H9 (cell line): ENCODE results near the gene NMUR1. TPM values are rescaled to one million over a fixed set of nuclear protein-coding genes. Genes with fewer than 3 reads are reported as not detected.
"Not testable (repeated sequence)": the region's sequence is repeated elsewhere in the genome, so short reads cannot be mapped to it uniquely, and the experiment has no call there.

Source experiments
- DNase-seq: peaks from one replicate; pipeline ENCODE4 v3.0.0-alpha.2; 2017
- H2AFZ ChIP-seq: one replicate; pipeline ENCODE4 v1.6.1; 2013; ENCODE audit warnings: mild to moderate bottlenecking, low read length, control low read depth, moderate library complexity
- H2AK5ac ChIP-seq: 2 replicates; pipeline ENCODE4 v1.6.1; 2013; ENCODE audit warnings: low read length, control low read depth, mixed read lengths; ENCODE audit not compliant: insufficient read length
- H2BK120ac ChIP-seq: one replicate; pipeline ENCODE4 v1.6.1; 2013; ENCODE audit warnings: low read depth, mild to moderate bottlenecking, low read length, control low read depth, inconsistent platforms; ENCODE audit not compliant: poor library complexity, severe bottlenecking
- H2BK12ac ChIP-seq: 2 replicates; pipeline ENCODE4 v1.6.1; 2013; ENCODE audit warnings: low read length, control low read depth, mixed read lengths, low read depth; ENCODE audit not compliant: insufficient read length
- H2BK15ac ChIP-seq: 2 replicates; pipeline ENCODE4 v1.6.1; 2013; ENCODE audit warnings: low read depth, low read length, control low read depth
- H2BK20ac ChIP-seq: one replicate; pipeline ENCODE4 v1.6.1; 2013; ENCODE audit warnings: low read depth, mild to moderate bottlenecking, low read length, control low read depth, inconsistent platforms; ENCODE audit not compliant: poor library complexity, severe bottlenecking
- H2BK5ac ChIP-seq: 2 replicates; pipeline ENCODE4 v1.6.1; 2013; ENCODE audit warnings: low read length, control low read depth, mixed read lengths; ENCODE audit not compliant: insufficient read length
- H3K14ac ChIP-seq: 2 replicates; pipeline ENCODE4 v1.6.1; 2013; ENCODE audit warnings: low read length, control low read depth; ENCODE audit not compliant: insufficient read depth
- H3K18ac ChIP-seq: 2 replicates; pipeline ENCODE4 v1.6.1; 2013; ENCODE audit warnings: low read depth, mild to moderate bottlenecking, mixed read lengths, low read length, control low read depth; ENCODE audit not compliant: insufficient read length
- H3K23ac ChIP-seq: 2 replicates; pipeline ENCODE4 v1.6.1; 2013; ENCODE audit warnings: low read length, control low read depth, mixed read lengths, low read depth; ENCODE audit not compliant: insufficient read length
- H3K23me2 ChIP-seq: 2 replicates; pipeline ENCODE4 v1.6.1; 2013; ENCODE audit warnings: low read depth, mild to moderate bottlenecking, mixed read lengths, low read length, control low read depth; ENCODE audit not compliant: insufficient read length, poor library complexity, severe bottlenecking
- H3K27ac ChIP-seq: 2 replicates; pipeline ENCODE4 v1.5.1; 2013; ENCODE audit warnings: low read length, control low read depth, mixed read lengths, low read depth; ENCODE audit not compliant: insufficient read length
- H3K27me3 ChIP-seq: 2 replicates; pipeline ENCODE4 v1.6.1; 2013; ENCODE audit warnings: low read length, control low read depth, inconsistent platforms; ENCODE audit not compliant: insufficient read depth
- H3K4ac ChIP-seq: 2 replicates; pipeline ENCODE4 v1.6.1; 2013; ENCODE audit warnings: low read depth, mild to moderate bottlenecking, control low read depth, inconsistent platforms, low read length, moderate library complexity
- H3K4me1 ChIP-seq: 2 replicates; pipeline ENCODE4 v1.6.1; 2013; ENCODE audit warnings: low read length, control low read depth, inconsistent platforms; ENCODE audit not compliant: insufficient read depth
- H3K4me2 ChIP-seq: 2 replicates; pipeline ENCODE4 v1.6.1; 2013; ENCODE audit warnings: low read length, control low read depth, mixed read lengths; ENCODE audit not compliant: insufficient read length, insufficient read depth
- H3K56ac ChIP-seq: 2 replicates; pipeline ENCODE4 v1.6.1; 2013; ENCODE audit warnings: low read depth, mild to moderate bottlenecking, mixed read lengths, low read length, control low read depth; ENCODE audit not compliant: insufficient read length
- H3K79me1 ChIP-seq: 2 replicates; pipeline ENCODE4 v1.6.1; 2013; ENCODE audit warnings: low read depth, mild to moderate bottlenecking, moderate library complexity, low read length, control low read depth, inconsistent platforms; ENCODE audit not compliant: insufficient read depth, poor library complexity, severe bottlenecking
- H3K79me2 ChIP-seq: 2 replicates; pipeline ENCODE4 v1.6.1; 2013; ENCODE audit warnings: low read length, control low read depth, inconsistent platforms; ENCODE audit not compliant: insufficient read depth
- H3K9ac ChIP-seq: 2 replicates; pipeline ENCODE4 v1.6.1; 2013; ENCODE audit warnings: low read length, control low read depth, mixed read lengths; ENCODE audit not compliant: insufficient read length; ENCODE audit errors: extremely low read depth
- H3K9me3 ChIP-seq: one replicate; pipeline ENCODE4 v1.6.1; 2013; ENCODE audit warnings: low read depth, low read length, inconsistent platforms; ENCODE audit not compliant: control insufficient read depth
- H3T11ph ChIP-seq: one replicate; pipeline ENCODE4 v1.6.1; 2013; ENCODE audit warnings: mild to moderate bottlenecking, low read length, control low read depth, inconsistent platforms
- H4K20me1 ChIP-seq: one replicate; pipeline ENCODE4 v1.6.1; 2013; ENCODE audit not compliant: control insufficient read depth, insufficient read length, insufficient read depth
- H4K5ac ChIP-seq: 2 replicates; pipeline ENCODE4 v1.6.1; 2013; ENCODE audit warnings: low read depth, mild to moderate bottlenecking, mixed read lengths, low read length, control low read depth; ENCODE audit not compliant: insufficient read length
- H4K8ac ChIP-seq: replicated peaks from 2 replicates; pipeline ENCODE4 v1.6.1; 2013; ENCODE audit warnings: low read length, control low read depth, mixed read lengths, low read depth; ENCODE audit not compliant: insufficient read length
- H4K91ac ChIP-seq: 2 replicates; pipeline ENCODE4 v1.6.1; 2013; ENCODE audit warnings: low read depth, mild to moderate bottlenecking, moderate library complexity, mixed read lengths, low read length, control low read depth; ENCODE audit not compliant: insufficient read length
- H3K27ac Mint-ChIP-seq, 3 experiments: 2 replicates in 2 of 3; 3 replicates in 1 of 3; pipeline ENCODE4 v1.8.0; 2020 to 2021; ENCODE audit warnings: mixed read lengths in 3 of 3, mild to moderate bottlenecking in 1 of 3, moderate library complexity in 1 of 3
- H3K27me3 Mint-ChIP-seq: 2 replicates; pipeline ENCODE4 v1.8.0; 2021; ENCODE audit warnings: low read depth, mild to moderate bottlenecking, moderate library complexity, mixed read lengths
- H3K36me3 Mint-ChIP-seq, 3 experiments: 2 replicates in 2 of 3; 3 replicates in 1 of 3; pipeline ENCODE4 v1.8.0; 2020 to 2021; ENCODE audit warnings: low read depth in 3 of 3, mixed read lengths in 3 of 3; ENCODE audit not compliant: insufficient read depth in 1 of 3
- H3K4me1 Mint-ChIP-seq, 2 experiments: 2 replicates each; pipeline ENCODE4 v1.8.0; 2020; ENCODE audit warnings: mixed read lengths in 2 of 2
- H3K4me3 Mint-ChIP-seq, 2 experiments: 2 replicates in 1 of 2; 3 replicates in 1 of 2; pipeline ENCODE4 v1.8.0; 2020 to 2021; ENCODE audit warnings: mild to moderate bottlenecking in 2 of 2, mixed read lengths in 2 of 2, moderate library complexity in 1 of 2
- H3K9me3 Mint-ChIP-seq, 2 experiments: 2 replicates in 1 of 2; 3 replicates in 1 of 2; pipeline ENCODE4 v1.8.0; 2020; ENCODE audit warnings: mild to moderate bottlenecking in 2 of 2, mixed read lengths in 2 of 2, moderate library complexity in 1 of 2
- CTCF ChIP-seq: fragments of 200-600 bp; sonication (generic); conservative IDR thresholded peaks from 3 replicates; pipeline ENCODE4 v1.8.0; 2021; ENCODE audit warnings: antibody characterized with exemption, mild to moderate bottlenecking
- WGBS: extraction: QIAGEN DNeasy Blood & Tissue Kit; methylation state at CpG from one replicate; pipeline ENCODE4 v1.1.7; 2013; ENCODE audit warnings: missing lambda C conversion rate, low lambda C conversion rate, mixed read lengths; ENCODE audit not compliant: insufficient read length; ENCODE audit errors: extremely low coverage; 5-methylcytosine and 5-hydroxymethylcytosine counted together
- total RNA-seq: library from RNA; stranded (reverse); gene quantifications from 2 replicates; pipeline ENCODE4 v1.2.1, GENCODE V29; 2021

The NMUR1 gene
- total RNA-seq, 1 experiment from 2014 or later, result 0.20 TPM

GRCh38 chr2:231579560-231579959, 49.3 kb upstream of the NMUR1 start:
- H3K4me2 ChIP-seq, result no peak overlapping the region
- TF ChIP-seq CTCF, result no peak
- H4K91ac ChIP-seq, result no peak overlapping the region
- no peaks in the 10 kb centered on the region; the same call in none of the 2 replicates for H3K27me3 Mint-ChIP-seq
- H2BK5ac ChIP-seq, result no peak overlapping the region
- peaks cover 8 to 12% (median 8%) of the 10 kb centered on the region in 3 experiments for H3K36me3 Mint-ChIP-seq
- no peak overlapping the region for H3K9ac ChIP-seq
- no peaks in the 10 kb centered on the region for H3K23me2 ChIP-seq
- H3K9me3 Mint-ChIP-seq, result peaks cover 7 to 8% of the 10 kb centered on the region in 2 experiments
- no peak overlapping the region for H3K27ac ChIP-seq
- H3T11ph ChIP-seq, result no peak overlapping the region
- H3K9me3 ChIP-seq, result no peaks in the 10 kb centered on the region
- no peak overlapping the region for H2AFZ ChIP-seq
- 95% methylated on average over 1 of the region's 3 CpGs for WGBS
- no peak overlapping the region for H3K4ac ChIP-seq
- H2BK20ac ChIP-seq, result no peak overlapping the region
- no peak overlapping the region for H2BK120ac ChIP-seq
- no peak overlapping the region; a peak in 1 of 5 replicates for H3K4me3 Mint-ChIP-seq
- H3K4me1 ChIP-seq, result 0 out of 2 replicates have a peak, but pooled peaks cover 2% of the 10 kb centered on the region
- H4K20me1 ChIP-seq, result no peaks in the 10 kb centered on the region
- H3K4me1 Mint-ChIP-seq, result peaks cover 38 to 57% of the 10 kb centered on the region in 2 experiments
- no peaks in the 10 kb centered on the region for H3K27me3 ChIP-seq
- no peak overlapping the region for H3K14ac ChIP-seq
- no peak overlapping the region for H3K18ac ChIP-seq
- H3K23ac ChIP-seq, result no peak overlapping the region
- no peaks in the 10 kb centered on the region for H3K79me2 ChIP-seq
- no peak overlapping the region for H2AK5ac ChIP-seq
- no peak overlapping the region for H4K8ac ChIP-seq
- no peak overlapping the region for H2BK15ac ChIP-seq
- no peak for DNase-seq
- H3K27ac Mint-ChIP-seq, result no peak overlapping the region; a peak in 1 of 7 replicates
- H2BK12ac ChIP-seq, result no peak overlapping the region
- H3K79me1 ChIP-seq, result no peaks in the 10 kb centered on the region
- no peak overlapping the region for H3K56ac ChIP-seq
- H4K5ac ChIP-seq, result no peak overlapping the region

- not testable (repeated sequence) for H4K20me1 ChIP-seq, H2AK5ac ChIP-seq, H3K9me3 ChIP-seq, H3K14ac ChIP-seq, H3K27me3 ChIP-seq, H3K18ac ChIP-seq, H3K4me3 Mint-ChIP-seq, H4K5ac ChIP-seq, H3T11ph ChIP-seq, H3K4me1 ChIP-seq, H4K91ac ChIP-seq, H2BK120ac ChIP-seq, H3K27me3 Mint-ChIP-seq, H3K23ac ChIP-seq, H3K23me2 ChIP-seq, H3K27ac Mint-ChIP-seq, H2BK5ac ChIP-seq, H3K9ac ChIP-seq, H3K4me2 ChIP-seq, H2BK20ac ChIP-seq, H4K8ac ChIP-seq, H3K79me2 ChIP-seq, H2AFZ ChIP-seq, H3K27ac ChIP-seq, H2BK12ac ChIP-seq, H3K9me3 Mint-ChIP-seq, H2BK15ac ChIP-seq, H3K56ac ChIP-seq, H3K4ac ChIP-seq, H3K79me1 ChIP-seq, DNase-seq
- Mint-ChIP-seq H3K36me3 (peaks cover 8 to 12% (median 8%) of the 10 kb centered on the region in 3 experiments), H3K4me1 (peaks cover 37 to 59% of the 10 kb centered on the region in 2 experiments)
- WGBS, result no CpG with 5 or more reads among the region's 2 CpGs
Measured at GRCh38 chr2:231578655-231579054, 48.4 kb upstream of the NMUR1 start.
